KG1 (cell line): ENCODE data around the gene PLA2G4D.

Experiments
- DNase-seq: peaks from one replicate; lab custom pipeline; 2025; lab: John Stamatoyannopoulos, UW

PLA2G4D gene

DNA sequence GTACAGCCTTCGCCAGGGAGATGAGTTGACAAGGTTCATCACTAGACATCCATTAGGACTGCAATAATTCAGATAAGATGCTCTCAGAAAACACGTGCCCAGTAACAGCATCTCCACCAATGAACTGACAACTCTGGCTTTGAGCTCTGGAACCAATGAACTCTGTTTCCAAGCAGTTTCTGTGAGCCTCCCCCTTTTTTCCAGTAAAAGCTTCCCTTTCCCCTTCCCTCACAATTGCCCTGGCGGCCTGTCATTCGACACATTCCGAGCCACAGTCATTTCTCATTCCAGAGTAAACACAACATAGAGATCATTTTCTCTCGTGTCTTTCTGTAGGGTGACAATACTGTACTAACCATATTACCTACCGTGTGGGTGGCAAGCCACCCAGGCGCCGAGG, 3.6 kb downstream of the PLA2G4D start:
- no peak for DNase-seq

DNA sequence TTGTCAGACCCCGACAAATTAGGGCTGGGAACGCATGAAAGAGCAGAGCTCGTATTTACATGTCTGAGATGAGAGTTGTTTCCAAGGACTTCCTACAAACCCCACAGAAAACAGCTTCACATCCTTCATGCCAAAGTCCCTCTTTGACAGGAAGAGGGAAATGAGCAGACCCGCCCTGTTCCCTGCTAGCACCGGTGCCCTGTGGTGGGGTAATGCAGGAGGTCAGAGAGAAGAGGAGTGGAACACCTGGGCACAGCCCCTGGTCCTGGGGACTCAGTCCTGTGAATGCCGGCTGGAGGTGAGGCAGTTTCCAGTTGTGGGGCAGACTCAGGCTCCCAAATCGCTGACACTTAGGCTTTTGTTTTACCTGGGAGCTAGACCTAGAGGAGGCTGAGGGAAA, 4.0 kb downstream of the PLA2G4D start:
- DNase-seq, result no peak

DNA sequence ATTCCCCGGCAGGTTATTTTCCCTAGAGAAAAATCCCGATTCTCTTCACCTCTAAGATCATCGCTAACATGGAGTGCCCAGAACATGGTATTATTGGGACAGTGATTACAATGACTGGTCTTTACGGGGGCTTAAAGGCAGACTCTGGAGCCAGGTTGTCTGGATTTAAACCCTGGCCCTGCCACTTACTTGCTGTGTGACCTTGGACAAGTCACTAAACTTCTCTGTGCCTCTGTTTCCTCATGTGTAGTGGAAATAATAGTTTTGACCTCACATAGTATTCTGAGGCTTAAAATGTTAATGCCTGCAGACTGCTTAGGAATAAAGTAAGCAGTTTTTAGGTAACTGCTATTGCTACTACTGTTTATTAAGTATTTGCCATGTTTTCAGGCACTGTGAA, 4.4 kb downstream of the PLA2G4D start:
- no peak for DNase-seq

DNA sequence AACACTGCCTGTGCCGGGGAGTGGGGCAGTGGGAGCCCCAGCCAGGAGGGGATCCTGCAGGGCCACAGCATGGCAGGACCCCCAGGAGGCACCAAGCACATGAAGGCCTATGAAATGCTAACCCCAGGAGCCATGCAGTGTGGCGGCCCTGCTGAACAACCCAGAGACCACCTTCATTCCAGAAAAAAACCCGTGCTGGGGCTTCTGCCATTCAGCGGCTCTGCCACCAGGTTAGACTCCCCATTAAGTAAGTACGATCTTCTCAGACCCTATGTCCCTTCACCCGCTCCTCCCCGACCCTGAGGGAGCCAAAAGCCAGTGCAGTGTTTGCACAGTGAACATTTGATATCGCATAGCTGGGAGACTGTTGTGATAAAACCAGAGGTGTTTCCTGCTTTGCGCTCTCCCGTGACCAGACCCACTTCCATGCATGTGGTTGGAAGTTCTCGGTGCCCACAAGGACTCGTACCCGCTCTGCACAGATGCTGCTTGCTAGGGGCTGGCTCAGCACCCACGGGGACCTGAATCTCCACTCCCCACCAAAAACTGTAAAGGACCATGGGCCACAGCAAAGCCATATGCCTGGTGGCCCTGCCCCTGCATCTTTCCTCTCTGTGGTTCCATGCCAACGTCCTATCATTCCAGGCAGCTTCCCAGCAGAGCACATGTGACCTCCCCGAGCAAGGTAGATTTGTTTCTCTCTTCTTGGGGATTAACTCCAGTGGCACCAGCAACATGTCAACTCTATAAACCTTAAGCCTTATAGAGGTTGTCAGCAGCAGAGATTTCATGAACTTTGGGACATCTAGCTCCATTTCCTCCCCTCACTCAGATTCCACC, 5.3 kb downstream of the PLA2G4D start:
- DNase-seq, result no peak

DNA sequence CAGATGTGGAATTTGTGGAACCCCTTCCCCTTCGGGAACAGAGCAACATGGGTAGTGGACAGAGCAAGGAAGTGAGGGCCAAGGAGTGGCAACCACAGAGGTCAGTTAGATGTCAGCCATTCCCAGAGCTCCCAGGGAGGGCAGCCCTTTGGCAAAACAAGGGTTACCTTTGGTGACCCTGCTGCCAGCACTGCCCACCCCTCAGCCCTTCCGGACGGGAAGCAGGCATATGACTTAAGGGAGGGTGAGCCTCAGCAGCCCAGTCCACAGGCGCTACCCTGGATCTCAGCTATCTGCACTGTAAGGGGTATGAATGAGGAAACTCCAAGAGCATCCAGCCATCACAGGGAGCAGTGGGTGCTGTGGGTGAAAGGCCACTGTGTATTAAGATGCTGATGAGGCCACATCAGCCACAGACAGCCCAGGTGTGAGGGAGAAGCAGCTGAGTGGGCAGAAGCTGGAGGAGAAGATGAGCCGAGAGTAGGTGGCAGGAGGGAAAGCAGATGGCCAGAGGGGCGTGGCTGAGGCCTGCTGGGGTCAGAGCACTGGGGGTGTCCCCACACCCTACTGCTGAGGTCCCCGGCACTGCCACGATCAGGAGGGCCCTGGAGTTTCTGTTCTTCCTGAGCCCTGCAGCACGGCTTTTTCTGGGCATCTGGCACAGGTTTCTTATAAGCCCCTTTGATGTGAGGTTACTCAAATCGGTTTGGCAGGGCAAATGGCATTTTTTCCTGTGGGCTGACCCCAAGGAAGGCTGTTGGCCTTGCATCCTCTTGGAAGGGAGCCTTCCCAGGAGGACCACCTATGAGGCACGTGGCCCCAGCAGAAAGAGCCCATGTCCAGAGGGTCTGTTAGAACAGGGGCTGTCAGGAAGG, 6.2 kb downstream of the PLA2G4D start:
- DNase-seq, result no peak

DNA sequence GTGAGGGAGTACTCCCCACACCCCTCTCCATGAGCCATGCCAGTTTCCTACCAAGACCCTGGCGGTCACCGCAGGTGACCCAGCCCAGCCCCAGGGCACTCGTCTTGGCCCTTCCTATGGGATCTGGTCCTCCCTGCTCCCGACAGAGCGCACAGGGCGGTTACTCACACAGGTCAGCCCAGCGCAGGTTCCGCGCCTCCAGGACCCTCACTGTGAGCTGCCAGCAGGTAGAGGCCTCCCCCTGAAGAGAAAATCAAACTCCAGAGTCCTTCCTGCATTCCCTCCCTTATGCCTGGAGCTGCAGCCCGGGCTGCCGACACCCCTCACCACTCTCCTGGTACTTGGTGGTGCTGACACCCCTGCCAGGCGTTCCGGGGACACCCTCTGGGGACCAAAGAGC, 6.9 kb downstream of the PLA2G4D start:
- no peak for DNase-seq

DNA sequence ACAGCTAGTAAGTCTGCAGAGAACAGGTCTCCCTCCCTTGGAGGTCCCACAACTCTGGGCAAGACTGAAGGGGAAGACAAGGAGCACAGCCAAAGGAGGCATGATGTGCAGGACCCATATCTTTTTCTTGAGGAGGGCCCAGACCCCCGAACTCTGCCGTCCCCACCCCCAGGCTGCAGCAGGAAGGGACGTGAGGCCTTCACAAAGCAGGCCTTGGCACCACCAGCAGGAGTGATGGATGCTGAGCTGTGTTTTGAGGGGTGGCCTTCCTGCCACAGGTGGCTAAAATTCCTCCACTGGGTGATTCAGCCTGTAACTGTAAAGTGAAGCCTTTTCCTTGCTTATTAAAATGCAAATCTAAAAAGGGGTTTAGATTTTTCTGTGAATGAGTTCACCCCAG, 8.6 kb downstream of the PLA2G4D start:
- no peak for DNase-seq

DNA sequence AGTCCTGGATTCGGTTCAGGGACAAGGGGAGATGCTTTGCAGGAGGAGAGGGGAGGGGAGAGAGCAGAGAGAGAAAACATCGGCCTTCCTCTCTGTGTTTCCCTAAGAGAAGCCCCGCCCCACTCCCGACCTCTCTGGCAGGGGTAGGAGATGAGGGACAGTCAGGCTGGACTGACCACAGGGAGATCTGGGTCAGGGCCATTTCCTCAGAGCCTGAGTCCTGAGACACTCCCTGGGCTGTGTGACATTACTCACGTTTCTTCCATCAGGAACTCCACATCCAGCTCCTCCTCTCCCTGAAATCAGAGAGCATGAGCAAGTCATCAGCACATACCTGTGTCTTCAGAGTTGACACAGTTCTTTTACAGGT, 9.1 kb downstream of the PLA2G4D start:
- no peak for DNase-seq

DNA sequence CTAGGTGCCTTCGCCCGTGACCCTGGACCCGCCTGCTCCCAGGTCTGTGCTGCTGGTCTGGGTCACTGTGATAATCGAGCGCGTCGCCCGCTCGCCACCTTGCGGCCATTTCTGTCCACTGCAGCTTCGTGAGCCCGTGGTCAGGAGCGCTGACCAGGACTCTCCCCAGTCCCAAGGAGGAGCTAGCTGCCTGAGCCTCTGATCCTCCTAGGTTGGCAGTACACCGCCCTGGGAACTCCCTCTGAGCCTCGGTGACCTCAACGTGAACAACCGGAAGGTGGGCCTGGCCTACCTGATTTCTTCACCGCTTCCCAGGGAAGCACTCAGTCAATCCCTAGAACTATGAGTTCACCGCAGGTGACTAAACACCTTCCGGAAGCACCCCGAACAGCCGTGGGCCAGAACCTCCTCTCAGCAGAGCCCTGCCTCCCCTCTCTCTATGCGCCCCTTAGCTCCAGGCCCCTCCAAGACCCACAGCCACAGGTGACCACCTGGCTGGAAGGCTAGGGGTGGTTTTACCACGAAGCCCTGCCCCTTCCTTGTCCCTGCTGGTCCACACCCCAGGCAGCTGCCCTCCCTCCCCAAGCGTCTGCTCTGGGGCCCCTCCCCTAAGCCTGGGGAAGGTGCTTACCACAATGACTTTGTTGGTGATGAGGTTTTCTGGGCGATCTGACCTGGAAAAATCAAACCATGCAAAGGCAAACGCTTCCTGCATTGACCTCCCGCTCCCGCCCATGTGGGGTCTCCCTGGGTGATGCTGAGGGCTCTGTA, 9.7 kb downstream of the PLA2G4D start:
- no peak for DNase-seq

DNA sequence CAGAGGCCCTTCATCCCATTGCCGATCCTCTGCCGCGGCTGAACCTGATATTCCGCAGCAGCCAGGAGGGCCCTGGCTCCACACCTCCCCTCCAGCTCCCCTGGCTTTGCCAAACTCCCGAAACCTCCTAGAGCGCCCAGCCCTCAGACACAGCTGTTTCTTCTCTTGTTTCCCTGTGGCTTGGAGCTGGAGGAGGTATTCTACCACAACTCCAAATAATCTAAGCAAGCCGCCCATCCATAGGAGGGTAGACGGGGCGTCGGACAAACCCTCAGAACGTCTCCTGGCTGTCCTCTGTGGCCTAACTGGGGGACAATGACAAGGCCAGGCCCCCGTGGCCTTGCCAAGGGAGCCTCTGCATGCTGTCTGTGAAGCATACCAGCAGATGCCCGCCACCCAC, 10.4 kb downstream of the PLA2G4D start:
- no peak for DNase-seq

DNA sequence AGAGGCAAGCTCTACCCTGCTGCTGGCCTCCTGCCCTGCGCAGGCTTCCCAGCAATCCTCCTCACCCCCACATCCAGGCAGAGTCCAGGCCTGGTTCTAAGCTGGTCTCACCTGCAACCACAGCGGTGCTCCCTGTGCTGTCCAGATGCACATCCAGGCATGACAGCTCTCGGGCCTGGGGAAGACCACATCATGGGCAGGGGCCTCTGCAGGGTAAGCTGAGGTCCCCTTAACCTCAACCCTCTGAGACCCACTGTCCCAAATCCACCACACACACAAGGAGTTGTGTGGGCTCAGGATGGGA, 10.8 kb downstream of the PLA2G4D start:
- DNase-seq, result no peak

DNA sequence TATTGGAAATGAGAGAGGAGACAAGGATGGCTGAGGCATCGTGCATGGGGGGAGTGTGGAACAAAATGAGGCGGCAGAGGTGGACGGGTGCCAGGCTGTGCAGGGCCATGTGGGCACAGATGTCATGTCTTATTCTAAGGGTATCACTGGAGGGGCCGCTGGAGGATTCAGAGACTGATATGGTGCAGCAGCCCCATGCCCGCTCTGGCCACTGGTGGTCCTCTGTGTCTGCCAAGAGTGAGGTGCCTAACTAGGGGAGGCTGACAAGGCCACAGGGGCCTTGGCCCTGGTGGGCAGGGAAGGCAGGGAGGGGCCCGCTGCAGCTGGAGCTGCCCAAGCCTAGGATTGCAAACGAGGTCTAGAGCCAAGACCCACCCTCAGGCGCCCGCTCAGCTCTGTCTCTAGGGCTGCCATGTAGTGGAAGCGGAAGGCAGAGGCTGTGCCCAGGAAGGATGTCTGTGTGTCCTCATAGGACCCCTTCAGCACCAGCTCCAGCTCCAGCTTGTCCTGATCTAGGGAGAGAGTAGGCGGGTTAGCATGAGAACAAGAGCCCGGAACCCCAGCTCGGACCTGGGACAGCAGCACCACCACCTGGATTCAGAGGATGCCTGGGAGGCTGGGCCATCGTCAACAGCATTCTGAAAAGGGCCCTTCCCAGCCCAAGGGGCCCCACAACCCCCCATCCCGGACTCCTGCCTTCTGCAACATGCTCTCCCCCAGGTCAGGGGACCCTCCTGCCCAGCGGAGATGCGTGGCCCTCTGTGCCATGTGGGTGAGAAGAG, 11.3 kb downstream of the PLA2G4D start:
- no peak for DNase-seq

DNA sequence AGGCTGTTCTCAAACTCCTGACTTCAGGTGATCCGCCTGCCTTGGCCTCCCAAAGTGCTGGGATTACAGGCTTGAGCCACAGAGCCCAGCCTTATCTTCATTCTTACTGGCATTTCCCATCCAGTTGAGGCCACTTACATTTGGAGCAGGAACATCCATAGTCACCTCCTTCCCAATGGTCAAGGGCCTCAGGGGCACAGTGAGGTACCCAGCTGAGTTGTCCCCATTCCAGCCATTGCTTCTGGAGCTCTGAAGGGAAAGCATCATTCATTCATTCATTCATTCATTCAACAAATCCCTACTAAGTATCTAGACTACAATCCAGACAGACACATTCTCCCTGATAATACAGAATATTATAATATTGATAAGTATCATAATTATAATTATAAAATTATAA, 12.2 kb downstream of the PLA2G4D start:
- DNase-seq, result no peak

DNA sequence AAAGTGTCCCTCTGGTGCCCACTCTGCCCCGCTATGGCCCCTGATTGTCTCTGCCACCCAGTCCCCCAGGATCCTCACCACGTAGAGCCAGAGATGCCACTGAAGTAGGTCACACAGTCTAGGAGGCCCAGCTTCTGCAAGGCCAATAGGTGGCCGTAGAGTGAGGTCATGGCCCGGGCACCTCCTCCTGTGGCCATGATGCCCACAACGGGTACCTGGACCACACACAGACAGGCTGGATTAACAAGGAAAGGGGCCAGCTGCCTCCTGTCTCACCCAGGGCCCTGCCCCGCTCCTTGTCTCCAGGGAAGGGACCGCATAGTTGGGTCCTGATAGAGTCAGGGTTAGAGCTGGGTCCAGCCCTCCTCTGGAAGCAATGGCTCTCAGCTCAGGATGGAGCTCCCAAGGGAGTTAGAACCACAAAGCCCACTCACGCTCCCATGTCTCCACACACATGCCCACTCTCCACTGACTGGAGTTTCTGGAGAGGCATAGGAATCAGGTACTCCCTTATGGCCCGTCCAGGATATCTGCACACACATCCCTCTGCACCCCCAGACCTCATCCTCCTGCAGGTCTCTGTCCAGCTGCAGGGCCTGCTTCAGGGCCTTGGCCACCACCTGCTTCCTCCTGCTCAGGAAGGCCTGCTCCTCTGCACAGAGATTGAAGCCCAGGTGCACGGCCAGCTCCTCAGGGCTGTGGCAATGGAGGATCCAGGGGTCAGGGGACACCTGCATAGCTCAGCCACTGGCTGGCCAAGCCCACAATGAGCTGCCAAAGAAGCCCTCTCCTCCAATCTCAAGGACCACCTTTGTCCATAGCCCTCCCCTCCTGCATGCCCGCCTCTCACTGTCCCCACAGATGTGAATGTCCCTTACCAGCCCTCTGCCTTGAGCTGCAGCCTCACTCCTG, 13.2 kb downstream of the PLA2G4D start:
- DNase-seq, result no peak

DNA sequence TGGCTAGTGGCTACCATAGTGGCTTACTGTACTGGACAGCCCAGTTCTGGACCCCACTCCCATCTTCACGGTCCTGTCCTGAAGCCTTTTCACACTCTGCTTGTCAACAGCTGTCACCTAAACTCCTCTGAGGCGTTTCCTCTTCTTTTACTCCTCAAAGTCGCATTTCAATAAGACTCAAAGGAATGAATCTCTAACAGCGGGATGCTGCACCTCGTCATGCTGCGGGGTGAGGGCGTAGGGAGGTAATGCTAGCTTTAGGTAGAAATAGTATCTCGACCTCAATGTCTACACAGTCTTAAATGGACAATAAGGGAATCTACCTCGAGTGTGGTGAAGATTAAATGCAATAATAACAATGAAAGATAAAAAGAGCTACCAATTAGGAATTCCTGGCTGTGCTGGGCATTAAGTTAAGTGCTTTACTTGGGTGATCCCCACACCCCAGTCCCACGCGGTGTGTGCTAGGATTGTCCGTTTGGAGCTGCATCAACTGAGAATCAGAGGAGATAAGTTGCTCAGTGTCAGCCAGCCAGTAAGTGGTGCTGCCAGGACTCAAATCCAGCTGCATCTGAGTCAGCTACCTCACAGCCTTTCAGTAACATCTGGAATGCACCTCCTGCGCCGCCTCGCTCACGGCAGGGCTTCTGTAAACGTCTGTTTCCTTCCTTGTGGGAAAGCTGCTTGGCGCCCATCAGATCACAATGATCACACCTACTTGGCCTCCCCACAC, 14.0 kb downstream of the PLA2G4D start:
- no peak for DNase-seq

DNA sequence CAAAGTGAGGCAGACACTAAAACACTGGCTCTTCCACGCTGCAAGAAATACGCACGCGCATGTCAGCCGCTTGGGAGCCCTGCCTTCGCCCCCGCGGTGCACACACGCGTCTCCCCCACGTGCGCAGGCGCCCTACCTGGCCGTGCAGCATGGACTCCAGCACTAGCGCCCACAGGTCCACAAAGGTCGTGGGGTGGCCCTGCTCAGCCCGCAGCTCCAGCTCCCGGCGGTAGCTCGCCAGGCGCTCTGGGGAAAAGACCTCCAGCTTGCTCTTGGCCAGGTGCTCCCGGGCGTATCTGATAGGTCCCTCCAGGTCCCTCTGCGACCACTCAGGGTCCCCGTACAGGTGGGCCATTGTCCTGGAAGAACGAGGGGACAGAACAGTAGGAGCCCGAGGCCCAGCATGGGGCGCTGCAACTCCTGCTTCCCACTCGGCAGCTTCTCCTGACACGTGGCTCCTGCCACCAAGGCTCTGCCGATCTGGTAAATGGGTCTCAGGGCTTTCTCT, 14.9 kb downstream of the PLA2G4D start:
- DNase-seq, result no peak

DNA sequence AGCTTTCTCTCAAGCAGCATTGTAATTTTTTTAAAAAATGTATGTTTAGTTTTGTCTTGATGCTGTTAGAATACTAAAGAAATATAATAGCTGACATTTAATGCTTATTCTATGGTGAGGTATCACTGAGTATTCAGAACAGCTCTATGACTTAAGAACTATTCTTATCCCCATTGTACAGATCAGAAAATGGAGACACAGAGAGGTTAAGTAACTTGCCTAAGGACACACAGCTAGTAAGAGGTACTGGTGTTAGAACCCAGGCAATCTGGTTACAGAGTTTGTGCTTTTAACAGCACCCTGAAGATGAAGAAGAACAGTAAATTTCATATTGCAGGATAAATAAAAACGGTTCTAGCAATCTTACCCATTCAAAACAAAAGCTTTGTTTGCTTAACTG, 15.5 kb downstream of the PLA2G4D start:
- DNase-seq, result no peak

DNA sequence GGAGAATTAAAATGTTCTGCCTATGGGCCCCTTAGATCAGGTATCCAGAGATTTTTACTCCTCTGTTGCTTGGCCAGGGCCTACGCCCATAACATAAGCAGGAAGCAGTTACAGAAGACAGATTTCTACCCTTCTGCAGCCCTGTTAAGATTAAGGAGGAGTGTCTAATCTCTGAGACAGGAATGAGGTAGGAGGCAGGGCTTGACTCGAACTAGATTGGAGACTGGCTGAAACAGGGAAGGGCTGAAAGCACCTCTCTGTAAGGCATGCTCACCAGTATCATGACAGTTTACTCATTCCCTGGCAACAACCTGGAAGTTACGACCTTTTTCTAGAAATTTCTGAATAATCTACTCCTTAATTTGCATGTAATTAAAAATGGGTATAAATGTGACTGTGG, 16.7 kb downstream of the PLA2G4D start:
- DNase-seq, result no peak

DNA sequence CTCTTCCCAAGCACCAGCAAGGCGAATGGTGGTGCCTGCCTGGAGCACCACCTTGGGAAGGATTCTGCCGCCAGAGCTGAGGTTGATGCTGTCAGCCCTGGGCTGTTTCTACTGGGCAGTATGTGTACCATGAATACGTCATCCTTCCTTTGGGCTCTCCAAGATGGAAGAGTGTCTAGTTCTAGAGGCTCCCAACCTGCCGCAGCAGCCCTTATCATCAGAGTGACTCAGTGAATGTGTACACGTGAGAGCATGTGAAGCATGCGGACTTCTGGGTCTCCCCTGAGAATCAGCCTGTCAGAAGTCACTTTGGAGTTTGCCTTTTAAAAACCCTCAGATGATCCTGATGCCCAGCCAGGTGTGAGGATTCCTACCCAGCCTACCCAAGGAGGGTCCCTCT, 20.9 kb downstream of the PLA2G4D start:
- no peak for DNase-seq

DNA sequence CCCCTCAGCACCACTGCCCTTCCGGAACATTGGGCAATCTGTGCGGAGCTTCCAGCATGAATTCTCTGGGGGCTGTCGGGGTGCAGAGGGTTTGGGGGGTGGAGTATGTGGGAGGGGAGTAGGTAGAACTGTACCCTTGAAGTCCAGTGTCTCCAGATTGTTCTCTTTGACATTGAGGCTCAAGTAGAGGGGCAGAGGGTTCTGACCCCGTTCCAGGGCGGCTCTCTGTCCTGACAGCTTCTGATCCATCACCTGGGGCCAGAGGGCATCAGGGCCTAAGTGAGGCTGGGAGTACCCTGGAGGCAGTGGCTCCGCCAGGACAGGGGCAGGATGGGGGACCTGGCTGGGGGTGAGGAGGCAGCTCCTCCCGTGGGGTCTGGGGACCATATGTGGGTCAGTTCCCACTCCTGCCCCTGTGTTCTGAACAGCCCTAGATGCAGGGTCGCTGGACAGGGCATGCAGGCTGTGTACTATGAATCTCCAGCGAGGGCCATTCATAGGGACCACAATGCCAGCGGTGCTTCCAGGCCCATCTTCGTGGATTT, 22.1 kb downstream of the PLA2G4D start:
- no peak for DNase-seq
